ENCODE measurements around the gene EXD3.

The EXD3 gene

DNA sequence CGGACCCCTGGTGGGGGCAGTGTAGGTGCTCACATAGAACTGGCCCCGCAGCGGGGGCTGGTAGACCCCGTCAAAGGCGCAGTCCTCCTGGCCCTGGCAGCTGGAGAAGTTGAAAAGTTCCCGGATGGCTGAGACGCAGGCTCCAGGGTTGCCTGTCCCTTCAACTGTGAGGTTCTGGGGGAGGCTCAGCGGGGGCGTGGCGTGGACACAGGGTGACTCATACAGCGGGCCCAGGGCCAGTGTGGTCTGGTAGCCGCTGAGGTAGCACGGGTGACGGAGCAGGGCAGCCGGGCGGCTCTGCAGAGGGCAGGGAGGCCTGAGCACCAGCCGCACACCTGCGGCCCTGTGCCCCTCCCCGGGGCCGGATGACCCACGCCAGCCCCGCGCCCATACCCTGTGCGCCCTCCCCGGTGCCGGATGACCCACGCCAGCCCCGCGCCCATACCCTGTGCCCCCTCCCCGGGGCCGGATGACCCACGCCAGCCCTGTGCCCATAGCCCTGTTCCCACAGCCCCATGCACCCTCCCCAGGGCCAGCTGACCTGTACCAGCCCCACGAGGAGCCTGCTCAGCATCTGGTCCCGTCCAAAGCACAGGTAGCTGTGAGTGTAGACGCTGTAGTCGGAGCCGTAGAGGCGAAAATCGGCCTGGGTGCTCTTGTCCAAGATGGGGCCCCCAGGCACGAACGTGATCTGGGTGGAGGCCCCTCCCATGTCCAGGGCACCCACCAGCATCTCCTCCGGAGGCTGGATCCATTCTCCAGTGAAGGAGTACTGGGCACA, 13.2 kb upstream of the EXD3 start:
- DNase-seq (ENCODE audit: low read depth), result no peak
- TF ChIP-seq, protein P1, sequence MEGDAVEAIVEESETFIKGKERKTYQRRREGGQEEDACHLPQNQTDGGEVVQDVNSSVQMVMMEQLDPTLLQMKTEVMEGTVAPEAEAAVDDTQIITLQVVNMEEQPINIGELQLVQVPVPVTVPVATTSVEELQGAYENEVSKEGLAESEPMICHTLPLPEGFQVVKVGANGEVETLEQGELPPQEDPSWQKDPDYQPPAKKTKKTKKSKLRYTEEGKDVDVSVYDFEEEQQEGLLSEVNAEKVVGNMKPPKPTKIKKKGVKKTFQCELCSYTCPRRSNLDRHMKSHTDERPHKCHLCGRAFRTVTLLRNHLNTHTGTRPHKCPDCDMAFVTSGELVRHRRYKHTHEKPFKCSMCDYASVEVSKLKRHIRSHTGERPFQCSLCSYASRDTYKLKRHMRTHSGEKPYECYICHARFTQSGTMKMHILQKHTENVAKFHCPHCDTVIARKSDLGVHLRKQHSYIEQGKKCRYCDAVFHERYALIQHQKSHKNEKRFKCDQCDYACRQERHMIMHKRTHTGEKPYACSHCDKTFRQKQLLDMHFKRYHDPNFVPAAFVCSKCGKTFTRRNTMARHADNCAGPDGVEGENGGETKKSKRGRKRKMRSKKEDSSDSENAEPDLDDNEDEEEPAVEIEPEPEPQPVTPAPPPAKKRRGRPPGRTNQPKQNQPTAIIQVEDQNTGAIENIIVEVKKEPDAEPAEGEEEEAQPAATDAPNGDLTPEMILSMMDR (IDR thresholded peaks at IDR 0.05; ENCODE audit: low read depth, low read length, missing control alignments), result no peak
- H3K4me3 ChIP-seq (ENCODE audit: low read depth, low read length), result no peak overlapping the region

DNA sequence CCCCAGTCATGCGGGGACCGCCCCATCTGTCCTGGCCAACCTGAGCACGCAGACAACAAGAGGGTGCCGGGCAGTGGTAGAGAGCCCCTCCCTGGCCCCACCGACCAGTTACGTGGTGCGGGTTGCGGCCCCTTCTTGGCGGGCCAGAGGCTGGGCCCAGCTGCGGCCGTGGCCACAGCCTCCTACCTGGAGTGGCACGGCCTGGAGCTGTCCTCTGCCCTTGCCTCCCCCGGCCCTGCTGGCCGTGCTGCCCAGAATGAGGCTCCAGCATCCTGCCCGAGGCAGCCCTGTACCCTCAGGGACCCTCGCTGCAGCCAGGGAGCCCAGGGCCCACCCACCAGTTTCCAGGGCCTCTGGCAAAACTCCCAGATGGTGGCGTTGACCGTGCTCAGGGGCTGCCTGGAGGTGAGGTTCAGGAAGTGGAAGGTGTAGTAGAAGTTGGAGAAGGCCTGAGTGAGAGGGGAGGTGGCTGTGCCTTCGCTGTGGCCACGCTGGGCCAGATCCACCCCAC, 12.5 kb upstream of the EXD3 start:
- no peak for DNase-seq (ENCODE audit: low read depth)
- TF ChIP-seq, protein P1 (IDR thresholded peaks at IDR 0.05; ENCODE audit: low read depth, low read length, missing control alignments), result no peak
- H3K4me3 ChIP-seq (ENCODE audit: low read depth, low read length), result no peak overlapping the region

DNA sequence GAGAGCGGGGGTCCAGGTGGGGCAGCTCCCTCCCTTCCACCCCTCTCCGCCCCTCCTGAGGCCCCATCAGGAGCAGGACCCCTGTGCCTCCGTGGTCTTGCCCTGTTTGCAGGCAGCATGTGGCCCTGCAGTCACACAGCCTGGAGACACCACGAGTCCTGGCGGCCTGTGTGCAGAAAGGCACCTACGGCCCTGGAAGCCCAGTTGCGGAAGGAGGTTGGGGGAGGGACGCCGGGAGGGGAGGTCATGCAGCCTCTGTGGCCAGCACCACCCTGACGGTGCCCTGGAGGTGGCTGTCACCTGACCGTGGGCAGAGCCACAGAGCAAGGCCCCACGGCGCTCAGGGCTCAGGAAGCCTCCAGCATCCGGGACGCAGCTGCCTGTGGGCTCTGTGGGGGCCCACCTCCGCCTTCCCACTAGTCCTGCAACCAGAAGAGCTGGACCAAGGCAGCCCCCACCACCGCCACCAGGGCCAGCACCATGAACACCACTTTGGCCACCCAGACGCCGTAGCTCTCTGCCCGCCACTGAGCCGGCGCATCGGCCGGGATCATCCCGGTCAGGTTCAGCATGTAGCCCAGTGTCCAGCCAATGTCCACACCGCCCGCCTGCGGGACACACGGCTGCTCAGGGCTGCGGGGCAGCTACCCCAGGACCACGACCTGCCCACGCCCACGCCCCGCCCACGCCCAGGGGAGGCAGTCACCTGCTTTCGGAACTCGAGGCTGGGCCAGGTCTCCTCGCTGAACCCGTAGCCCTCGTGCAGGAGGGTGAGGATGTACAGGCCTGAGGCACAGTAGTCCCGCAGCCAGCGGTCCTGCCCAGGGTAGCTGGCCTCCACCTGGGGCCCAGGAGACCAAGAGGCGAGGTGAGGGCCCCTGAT, 11.8 kb upstream of the EXD3 start:
- no peak overlapping the region for H3K4me3 ChIP-seq (ENCODE audit: low read depth, low read length)
- no peak for DNase-seq (ENCODE audit: low read depth)
- TF ChIP-seq, protein P1 (IDR thresholded peaks at IDR 0.05; ENCODE audit: low read depth, low read length, missing control alignments), result no peak

DNA sequence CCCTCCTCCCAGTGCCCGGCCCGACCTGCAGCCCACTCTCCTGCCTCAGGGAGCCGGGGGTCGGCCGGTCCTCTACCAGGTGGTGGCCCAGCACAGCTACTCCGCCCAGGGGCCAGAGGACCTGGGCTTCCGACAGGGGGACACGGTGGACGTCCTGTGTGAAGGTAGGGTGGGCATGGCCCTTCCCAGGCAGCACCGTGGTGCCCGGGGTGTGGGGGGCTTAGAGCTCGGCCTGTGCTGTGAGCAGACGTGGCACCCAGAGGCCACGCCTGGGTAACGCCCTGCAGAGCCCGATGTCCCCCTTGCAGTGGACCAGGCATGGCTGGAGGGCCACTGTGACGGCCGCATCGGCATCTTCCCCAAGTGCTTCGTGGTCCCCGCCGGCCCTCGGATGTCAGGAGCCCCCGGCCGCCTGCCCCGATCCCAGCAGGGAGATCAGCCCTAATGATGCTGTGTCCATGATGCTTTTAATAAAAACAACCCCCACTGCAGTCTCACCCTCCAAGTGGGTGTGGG, 11.0 kb upstream of the EXD3 start:
- DNase-seq (ENCODE audit: low read depth), result no peak
- TF ChIP-seq, protein P1 (IDR thresholded peaks at IDR 0.05; ENCODE audit: low read depth, low read length, missing control alignments), result no peak
- H3K4me3 ChIP-seq (ENCODE audit: low read depth, low read length), result no peak overlapping the region

DNA sequence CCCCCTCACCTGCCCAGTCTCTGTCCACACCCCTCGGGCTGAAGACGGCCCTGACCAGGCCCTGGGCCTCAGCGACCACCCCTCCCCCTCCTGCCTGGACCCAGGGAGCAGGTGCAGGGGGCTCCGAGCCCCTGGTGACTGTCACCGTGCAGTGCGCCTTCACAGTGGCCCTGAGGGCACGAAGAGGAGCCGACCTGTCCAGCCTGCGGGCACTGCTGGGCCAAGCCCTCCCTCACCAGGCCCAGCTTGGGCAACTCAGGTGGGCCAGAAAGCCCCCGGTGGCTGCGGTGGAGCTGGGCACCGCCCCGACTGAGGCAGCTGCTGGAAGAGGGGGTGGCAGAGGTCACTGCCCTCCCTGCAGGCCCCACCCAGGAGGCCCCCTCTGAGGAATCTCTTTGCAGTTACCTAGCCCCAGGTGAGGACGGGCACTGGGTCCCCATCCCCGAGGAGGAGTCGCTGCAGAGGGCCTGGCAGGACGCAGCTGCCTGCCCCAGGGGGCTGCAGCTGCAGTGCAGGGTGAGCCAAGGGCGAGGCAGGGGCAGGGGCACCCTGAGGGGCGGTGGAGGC, 10.5 kb upstream of the EXD3 start:
- no peak overlapping the region for H3K4me3 ChIP-seq (ENCODE audit: low read depth, low read length)
- TF ChIP-seq, protein P1 (IDR thresholded peaks at IDR 0.05; ENCODE audit: low read depth, low read length, missing control alignments), result no peak
- DNase-seq (ENCODE audit: low read depth), result no peak

DNA sequence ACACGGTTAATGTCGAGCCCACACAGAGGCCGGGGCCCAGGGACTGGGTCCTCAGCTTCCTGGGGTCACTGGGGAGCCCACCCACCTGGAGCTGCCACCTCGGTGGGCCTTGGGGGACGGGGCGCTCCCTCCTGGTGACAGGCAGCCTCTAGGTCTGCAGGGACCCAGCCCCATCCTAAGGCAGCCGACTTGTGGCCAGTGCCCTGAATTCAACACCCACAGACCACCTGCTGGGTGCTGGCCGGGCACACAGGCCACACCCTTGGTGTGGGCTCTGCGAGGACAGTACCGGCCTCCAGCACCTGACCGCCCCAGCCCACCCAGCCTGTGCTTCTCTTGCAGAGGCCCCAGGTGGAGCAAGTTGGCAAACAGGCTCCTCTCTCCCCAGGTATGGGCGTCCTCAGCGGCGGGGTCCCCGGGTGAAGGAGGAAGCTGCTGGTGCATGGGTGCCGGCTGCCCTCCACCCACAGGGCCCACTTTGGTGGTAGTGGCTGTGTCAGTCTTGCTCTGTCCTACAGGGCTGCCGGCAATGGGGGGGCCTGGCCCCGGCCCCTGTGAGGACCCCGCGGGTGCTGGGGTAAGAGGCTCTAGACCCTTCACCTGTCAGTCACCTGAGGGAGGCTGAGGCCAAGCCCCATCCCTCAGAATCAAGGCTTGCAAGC, 9.9 kb upstream of the EXD3 start:
- TF ChIP-seq, protein P1 (IDR thresholded peaks at IDR 0.05; ENCODE audit: low read depth, low read length, missing control alignments), result no peak
- no peak overlapping the region for H3K4me3 ChIP-seq (ENCODE audit: low read depth, low read length)
- no peak for DNase-seq (ENCODE audit: low read depth)
